Activated T-cell treated with anti-CD3 and anti-CD28 coated beads for 4 hours (primary cell): ENCODE measurements around the gene DUSP1.
"Not testable (repeated sequence)": the region's sequence is repeated elsewhere in the genome, so short reads cannot be mapped to it uniquely, and the experiment has no call there.

Experiments
- DNase-seq: peaks from one replicate; pipeline ENCODE4 v3.0.0-alpha.2; 2020

Gene DUSP1

DNA sequence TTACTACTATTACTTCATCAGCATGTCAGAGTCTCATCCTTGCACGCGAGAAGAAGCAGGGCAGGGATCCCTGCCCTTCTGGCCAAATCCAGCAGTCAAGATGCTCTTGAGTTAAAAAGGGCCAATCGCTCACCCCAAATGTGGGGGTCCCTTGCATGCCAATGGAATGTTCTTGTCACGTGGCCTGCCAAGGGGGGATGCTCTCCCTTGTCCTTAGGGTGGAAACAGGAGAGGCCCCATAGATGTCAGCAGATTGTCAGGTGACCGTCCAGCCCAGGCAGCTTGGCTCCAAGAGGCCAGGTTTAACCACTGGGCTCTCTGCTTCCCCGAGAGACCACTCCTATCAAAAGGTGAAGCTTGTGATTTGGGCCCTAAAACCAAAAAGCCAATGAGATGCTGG lies 25.3 kb upstream of the DUSP1 start:
- no peak for DNase-seq

DNA sequence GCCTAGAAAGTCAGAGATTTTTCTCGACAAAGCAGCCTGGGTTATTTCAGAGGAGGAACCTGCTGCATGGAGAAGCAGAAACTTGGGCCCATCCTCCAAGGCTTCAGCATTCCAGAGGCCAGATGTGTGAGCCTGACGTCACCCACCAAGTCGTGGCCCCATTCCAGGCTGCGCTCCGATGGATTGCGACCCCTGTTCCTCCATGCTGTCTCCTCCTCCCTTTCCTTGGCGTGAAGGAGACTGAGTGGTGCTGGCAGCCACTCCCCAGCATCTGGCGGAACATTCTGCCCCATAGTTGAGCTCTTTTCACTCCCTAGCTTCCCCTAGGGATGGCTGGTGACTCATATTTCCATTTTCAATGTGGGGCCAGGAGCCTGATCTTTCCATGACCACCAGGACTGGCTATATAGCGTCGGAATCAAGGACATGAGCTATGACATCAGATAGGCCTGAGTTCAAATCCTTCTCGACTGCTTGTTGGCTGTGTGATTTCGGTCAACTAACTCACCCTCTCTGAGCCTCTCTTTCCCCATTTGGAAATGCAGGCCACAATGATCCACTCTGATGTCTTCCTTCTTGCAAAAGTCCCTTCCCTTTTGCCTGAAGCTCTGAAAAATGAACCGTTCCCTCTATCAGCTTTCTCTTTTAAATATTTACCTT lies 24.5 kb upstream of the DUSP1 start:
- no peak for DNase-seq

DNA sequence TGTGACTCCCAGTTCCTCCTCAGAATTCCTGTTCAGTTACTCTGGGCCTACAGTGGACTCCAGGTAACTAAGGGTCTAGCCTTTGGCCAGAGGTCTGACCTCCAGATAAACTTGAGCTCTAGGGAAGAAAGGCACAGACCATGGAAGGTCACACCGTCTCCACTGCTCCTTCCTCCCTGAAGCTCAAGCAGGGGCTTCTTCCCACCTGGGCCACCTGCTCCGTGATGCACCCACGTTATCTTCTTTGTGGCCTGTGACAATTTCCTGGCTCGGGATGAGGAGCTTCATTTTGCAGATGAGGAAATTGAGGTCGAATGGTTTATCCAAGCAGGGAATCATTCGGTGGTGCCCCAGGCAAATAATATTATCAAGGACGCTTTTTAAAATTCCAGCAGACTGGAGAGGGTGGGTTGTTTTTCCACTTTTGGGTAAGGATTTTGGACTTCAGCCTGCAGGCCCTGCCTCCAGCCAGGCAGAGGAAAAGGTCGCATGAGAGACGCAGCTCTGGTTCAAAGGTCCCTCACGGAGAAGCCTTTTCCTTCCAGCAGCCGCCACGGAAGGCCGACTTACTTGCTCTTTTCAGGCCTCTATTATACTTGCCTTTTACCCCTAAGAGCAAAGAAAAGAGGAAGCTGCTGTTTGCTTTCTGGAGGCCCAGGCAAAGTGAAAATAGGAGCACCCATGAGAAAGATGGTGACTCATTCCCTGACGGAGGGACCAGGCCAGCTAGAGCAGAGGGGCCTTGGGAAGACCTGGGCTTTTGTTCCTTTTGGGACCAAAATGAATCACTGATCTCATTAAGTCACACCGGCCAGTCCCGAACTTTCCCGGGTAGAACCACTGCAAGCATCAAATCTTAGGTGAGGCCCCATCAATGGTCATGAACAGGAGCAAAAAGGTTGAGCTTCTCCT lies 22.8 kb upstream of the DUSP1 start:
- DNase-seq = no peak

DNA sequence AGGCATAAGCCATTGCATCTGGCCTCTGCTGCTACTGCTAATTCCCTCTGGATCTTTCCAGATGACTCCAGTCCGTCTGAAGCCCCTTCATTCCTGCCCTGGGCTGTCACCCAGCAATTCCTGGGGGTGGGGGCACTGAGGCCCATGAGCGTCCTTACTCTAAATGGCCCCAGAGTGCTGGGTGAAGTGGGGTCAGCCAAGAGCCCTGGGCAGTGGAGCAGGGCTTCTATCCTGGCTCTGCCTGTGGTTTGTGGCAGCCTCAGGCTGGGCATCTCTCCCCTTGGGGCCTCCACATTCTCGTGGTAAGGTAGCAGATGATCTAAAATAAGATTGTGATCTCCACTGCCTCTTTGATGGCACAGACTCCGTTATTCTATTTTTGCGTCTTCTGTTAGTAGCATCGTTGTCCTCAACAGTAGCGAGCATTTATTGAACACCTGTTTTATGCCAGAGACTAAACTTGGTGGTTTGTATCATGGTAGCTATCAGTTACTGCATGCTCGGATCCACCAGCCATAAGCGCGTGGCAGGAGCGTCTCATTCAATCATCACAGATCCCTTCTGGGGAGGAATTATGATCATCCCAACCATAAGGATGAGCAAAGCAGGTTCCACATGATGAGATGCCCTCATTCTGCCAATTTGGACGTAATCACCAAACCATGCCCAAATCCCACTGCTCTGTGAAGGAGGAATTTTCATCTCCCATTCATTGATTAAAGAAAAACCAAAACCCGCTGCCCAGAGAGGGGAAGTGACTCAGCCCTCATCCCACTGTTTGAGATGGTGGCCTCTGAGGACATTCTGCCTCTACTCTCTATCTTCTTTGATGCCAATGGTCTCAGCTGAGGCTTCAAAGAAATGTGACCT lies 21.9 kb upstream of the DUSP1 start:
- DNase-seq = no peak

DNA sequence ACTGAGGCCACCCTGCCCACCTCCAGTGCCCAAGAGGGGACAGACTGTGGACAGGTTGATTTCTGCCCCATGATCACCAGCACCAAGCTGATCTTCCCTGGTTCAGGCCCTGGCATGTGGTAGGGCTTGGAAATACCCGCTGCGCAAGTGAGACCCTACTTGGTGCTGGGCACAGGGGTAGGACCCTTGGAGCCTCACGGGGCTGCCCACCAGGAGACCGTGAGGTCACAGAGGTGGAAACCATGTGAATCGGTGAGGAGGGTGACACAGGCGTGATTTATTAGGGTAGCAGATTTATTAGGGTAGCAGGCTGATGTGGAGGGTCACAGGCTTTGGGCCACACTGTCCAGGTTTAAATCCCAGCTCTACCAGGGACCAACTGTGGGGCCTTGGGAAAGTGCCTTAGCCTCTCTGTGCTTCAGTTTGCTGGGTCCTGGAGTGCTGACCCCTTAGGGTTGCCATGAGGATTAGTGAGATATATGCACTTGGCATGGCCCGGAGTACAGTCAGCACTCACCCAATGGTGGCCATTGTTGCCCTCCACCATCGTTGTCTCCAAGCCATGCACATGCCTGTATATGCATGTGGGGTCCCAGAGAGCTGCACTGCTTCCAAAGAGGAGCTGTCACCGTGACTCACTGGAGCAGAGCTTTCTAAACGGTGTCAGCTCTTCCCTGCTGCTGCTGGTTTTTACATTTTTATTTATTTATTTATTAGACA lies 20.9 kb upstream of the DUSP1 start:
- DNase-seq = no peak

DNA sequence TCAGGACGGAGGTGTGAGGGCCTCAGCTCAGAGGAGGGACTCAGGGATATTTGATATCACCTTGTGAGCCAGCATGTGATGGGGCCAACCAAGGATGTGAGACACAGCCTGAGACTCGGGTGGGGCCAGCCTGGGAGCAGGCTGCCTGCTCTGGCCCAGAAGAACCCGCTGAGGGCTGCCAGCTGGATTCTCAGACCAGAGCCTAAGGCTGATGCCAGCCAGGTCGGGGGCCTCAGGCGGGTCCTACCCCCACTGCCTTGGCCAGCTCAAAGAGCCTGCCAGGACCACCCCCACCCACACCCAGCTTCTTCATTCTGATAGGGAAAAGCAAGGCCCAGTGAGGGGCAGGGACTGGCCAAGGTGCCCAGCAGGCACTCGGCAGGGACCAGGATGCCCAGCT lies 20.3 kb upstream of the DUSP1 start:
- DNase-seq = no peak

DNA sequence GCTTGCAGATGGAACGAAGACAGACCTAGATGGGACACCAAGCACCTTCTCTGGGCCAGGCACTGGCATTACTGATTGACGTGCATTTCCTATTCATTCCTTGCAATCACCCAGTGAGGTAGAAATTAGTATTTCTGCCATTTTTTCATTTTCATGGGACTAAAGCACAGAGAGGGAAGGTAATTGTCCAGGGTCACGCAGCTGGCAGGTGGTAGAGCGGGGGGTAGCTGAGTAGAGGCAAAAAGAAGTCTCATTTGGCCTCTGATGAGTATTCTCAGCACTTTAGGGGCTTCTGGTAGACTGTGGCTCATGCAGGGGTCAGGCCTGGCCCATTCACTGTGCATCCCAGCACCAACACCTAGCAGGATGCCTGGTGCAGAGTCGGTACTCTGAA lies 19.5 kb upstream of the DUSP1 start:
- DNase-seq = no peak

DNA sequence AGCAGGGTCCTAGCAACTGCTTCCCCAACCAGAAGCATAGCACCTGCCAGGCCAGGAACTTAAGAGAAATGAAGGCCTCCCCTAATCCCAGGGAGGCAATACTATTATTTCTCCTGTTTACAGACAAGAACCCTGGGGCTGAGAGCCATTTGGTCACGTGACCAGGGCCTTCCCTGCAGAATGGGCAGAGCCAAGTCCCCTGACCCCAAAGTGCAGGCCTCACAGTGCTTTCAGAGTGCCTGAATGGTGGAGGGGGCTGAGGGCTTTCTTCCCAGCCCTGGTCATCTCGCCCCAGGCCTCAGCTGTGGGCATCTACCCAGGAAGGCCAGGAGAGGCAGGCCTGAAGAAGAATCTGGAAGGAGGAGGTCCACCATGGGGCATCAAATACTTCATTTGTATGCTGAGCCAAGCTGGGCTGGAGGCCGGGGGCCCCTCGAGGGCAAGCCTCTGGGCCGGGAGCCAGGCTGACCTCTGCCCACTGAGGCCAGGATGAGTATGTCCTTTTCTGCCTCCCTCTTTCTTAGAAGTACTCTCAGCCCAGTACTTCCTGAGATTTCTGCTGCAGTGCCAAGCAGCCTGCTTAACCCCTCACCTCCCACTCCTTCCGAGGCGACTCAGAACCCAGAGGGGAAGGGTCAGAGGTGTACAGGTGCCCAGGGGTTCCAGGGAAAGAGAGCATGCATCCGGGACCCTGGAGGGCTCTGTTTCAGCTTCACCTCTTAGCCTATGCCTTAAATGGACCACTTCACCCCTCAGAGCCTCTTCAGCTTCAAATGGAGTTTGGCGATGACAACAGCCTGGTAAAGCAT lies 18.9 kb upstream of the DUSP1 start:
- no peak for DNase-seq

DNA sequence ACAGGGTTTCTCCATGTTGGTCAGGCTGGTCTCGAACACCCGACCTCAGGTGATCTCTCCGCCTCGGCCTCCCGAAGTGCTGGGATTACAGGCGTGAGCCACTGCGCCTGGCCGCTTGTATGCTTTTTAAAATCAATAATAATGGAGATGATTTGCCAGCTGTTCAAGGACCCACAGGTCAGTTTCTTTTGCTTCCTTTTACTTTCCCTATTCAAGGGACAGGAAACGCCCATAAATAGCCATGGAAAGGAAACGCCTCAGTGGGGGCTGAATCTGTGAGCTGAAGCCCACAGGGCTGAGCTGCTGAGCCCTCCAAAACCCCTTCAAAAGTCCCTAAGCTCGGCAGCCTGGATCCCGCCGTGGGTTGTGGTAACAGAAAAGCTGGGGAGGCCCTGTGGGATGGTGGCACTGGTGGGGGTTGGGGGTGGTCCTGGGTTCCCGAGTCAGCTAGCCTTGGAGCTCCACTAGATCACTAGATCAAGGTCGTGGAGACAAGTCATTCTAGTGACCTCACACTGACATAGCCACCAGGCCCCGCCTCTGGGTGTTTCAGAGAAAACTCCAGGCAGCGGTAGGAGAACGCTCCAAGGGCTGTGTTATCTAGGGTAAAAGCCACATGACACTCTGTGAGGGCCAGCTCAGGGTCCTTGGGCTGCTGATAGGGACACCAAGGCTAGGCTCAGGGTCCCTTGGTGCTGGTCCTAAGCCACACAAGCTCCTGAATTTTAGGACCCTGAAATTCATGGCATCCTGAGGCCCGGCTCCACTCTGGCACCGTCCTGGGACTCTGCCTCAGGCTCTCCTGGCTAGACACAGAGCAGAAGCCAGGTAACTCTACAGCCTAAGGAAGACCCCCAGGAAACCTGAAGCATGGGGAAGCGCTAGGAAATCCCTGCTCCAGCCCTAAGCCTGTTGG lies 18.0 kb upstream of the DUSP1 start:
- no peak for DNase-seq

DNA sequence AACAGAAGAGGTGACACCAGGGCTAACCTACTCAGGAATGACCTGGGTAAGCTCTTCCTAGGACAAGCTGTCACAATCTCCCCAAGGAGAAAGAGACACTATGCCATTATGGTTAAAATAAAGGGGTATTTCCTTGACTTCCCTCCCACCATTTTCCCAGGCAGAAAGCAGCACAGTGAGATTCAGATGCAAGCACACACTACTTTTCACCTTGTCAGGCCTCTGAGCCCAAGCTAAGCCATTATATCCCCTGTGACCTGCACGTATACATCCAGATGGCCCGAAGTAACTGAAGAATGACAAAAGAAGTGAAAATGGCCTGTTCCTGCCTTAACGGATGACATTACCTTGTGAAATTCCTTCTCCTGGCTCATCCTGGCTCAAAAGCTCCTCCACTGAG lies 16.5 kb upstream of the DUSP1 start:
- DNase-seq = not testable (repeated sequence)

DNA sequence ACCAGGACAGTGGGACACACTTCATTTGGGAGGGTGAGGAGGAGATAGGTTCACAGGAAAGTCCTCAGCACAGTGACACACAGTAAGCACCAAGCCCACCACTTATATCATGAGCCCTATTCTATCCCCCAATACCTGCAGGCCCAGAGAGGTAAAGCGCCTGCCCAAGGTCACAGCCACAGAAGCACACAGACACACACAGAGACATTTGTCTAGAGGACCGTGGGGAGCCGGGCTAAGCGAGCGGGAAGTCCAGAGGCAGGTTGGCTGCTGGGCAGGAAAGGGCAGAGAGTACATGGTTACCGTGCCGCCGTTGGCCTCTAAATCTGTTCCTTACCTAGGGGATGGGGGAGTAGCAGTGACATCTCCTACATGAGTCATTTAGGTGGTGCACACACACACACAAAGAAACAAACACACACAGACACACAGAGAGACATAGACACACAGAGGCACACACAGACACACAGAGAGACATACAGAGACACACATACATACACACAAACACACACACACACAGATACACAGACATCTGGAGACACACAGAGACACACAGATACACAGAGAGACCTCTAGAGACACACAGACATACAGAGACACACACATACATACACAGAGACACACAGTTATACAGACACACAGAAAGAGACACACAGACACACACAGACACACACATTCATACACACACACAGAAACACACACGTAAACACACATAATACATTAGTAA lies 15.9 kb upstream of the DUSP1 start:
- no peak for DNase-seq

DNA sequence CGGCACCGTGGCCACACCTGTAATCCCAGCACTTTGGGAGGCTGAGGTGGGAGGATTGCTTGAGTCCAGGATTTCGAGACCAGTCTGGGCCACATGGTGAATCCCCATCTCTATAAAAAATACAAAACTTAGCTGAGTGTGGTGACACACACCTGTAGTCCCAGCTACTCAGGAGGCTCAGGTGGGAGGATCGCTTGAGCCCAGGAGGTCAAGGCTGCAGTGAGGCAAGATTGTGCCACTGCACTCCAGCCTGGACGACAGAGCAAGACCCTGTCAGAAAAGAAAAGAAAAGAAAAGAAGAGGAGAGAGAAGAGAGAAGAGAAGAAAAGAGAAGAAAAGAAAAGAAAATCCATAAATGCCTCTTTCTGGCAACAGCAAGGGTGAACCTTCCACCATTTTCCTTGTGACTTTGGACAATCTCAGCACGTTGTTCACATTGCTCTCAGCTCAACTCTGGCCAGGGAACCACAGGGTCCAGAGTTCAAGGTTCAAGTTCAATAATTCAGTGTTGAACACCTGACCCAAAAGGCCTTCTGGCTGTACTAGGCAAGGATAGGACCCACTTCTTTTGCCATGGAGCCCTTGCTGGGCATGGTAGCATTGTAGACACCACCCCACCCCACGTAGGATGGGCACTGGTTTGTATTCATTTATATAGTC lies 14.6 kb upstream of the DUSP1 start:
- no peak for DNase-seq

DNA sequence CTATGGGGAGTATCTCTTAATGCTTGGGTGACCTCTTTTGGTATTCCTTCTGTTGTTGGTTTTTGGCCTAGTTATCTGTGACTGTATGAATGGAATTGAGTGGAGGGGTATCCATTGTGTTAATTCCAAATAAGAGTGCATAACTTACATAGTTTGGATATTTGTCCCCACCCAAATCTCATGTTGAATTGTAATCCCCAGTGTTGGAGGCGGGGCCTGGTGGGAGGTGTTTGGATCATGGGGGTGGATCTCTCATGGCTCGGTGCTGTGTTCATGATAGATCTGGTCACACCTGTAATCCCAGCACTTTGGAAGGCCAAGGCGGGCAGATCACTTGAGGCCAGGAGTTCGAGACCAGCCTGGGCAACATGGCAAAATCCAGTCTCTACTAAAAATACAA lies 13.2 kb upstream of the DUSP1 start:
- DNase-seq = not testable (repeated sequence)

DNA sequence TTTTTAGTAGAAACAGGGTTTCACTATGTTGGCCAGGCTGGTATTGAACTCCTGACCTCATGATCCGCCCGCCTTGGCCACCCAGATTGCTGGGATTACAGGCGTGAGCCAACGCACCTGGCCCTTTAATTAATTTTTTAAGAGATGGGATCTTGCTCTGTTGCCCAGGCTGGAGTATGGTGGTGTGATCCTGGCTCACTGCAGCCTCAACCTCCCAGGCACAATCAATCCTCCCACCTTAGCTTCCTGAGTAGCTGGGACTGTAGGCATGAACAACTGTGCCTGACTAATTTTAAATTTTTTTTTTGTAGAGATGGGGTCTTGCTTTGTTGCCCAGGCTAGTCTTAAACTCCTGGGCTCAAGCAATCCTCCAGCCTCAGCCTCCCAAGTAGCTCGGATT lies 12.3 kb upstream of the DUSP1 start:
- not testable (repeated sequence) for DNase-seq

DNA sequence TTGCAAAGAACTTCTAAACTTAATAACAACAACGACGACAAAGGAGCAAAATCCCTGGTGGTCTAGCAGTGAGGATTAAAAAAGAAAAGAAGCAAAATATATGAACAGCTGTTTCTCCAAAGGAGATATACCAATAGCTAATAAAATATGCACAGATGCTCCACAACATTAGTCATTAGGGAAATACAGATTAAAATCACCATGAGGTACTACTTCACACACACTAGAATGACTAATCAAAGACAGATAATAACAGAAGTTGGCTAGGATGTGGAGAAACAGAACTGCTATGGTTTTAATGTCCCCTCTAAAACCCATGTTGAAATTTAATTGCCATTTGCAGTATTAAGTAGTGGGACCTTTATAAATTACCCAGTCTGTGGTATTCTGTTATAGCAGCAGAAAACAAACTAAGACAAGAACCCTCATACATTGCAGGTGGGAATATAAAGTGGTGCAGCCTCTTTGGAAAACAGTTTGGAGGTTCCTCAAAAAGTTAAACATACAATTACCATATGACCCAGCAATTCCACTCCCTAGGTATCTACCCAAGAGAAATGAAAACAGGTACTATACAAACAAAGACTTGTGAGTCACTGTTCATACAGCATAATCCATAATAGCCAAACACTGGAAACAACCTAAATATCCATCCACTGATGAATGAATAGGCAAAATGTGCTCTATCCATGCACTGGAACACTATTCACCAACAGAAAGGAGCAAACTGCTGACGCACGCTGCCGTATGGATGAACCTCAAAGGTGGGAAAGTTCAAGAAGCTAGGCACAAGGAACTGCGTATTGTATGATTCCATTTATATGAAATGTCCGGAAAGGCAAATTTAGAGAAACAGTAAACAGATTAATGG lies 11.4 kb upstream of the DUSP1 start:
- no peak for DNase-seq

DNA sequence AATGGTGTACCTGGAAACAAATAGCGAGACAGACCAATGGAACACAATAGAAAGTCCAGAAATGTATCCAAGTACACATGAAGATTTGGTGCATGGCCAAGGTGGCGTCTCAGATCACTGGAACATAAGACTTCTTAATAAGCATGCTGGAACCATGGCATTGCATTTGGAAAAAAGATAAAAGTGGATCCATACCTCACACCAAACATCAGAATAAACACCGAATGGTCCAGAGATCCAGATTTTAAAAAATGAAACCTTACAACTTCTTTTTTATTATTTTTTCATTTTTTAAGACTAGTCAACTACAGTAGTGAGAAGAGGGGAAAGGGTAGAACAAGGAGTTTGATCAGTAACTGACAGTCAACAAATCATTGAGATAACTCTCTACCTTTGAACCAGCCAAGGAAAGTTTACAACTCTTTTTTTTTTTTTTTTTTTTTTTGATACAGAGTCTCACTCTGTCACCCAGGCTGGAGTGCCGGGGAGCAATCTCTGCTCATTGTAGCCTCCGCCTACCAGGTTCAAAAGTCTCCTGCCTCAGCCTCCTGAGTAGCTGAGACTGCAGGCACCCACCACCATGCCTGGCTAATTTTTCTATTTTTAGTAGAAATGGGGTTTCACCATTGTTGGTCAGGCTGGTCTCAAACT lies 8.8 kb upstream of the DUSP1 start:
- no peak for DNase-seq

DNA sequence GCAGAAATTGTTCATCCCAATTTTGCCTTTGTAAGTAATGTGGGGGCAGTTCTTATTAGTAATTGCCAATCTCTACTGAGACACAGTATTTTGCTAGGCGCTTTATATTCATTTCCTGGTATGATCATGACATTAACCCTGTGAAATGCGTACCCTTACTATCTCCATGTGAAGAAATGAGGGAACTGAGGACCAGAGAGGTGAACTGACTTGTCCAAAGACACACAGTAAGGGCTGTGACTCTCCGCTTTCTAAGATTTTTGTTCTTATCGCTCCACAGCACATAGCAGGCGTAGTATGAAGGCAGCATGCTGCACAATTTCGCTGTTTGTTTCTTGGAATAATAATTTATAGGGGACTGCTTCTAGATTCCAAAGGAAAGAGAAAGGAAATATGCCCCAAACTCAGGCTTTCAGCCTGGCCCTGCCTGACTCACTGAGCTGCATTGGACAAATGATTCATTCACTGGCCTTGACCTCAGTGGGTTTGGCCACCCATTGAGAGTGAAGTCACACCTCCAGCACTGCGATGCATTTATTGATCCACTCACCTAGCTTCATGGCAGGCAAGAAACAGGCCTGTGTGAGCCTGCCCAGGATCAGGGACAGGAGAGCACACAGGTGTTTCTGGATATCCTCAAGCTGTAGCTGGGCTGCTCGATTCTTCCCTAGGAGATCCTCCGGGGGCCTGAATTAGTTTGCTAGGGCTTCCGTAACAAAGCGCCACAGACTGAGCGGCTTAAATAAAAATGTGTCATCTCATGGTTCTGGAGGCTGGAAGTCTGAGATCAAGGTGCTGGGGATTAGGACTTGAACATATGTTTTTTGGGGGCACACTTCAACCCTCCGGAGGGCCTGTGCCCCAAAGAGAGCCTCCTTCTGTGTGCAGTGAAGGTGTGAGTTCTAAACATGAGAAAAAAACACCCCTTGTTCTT lies 7.2 kb upstream of the DUSP1 start:
- DNase-seq = no peak
